NCI-H1930 (cell line): ENCODE results near the gene TMA16.
"Not testable (repeated sequence)": the region's sequence is repeated elsewhere in the genome, so short reads cannot be mapped to it uniquely, and the experiment has no call there.

Source experiments
- DNase-seq, 2 experiments: peaks; one replicate each; lab custom pipeline; 2025; lab: John Stamatoyannopoulos, UW

Gene TMA16

GRCh38 chr4:163494360-163495241 lies at the start of gene TMA16:
TSS of gene TMA16 (plus strand) at chr4:163494690. CDS start at chr4:163494802, 112 bp downstream.
- DNase-seq: peak; percentile 78 to 87

- DNase-seq: not testable (repeated sequence)
Observed at GRCh38 chr4:163447023-163447422, 47.5 kb upstream of the TMA16 start.

- DNase-seq: no peak
Observed at GRCh38 chr4:163447481-163447880, 47.0 kb upstream of the TMA16 start.

- no peak for DNase-seq
Observed at GRCh38 chr4:163448540-163449203, 45.8 kb upstream of the TMA16 start.

GRCh38 chr4:163462556-163462955 lies 31.9 kb upstream of the TMA16 start:
- DNase-seq: no peak

GRCh38 chr4:163467082-163467770 lies 27.3 kb upstream of the TMA16 start:
- no peak for DNase-seq

GRCh38 chr4:163470391-163470790 lies 24.1 kb upstream of the TMA16 start:
- no peak for DNase-seq

GRCh38 chr4:163473130-163473529 lies 21.4 kb upstream of the TMA16 start:
- no peak for DNase-seq

GRCh38 chr4:163473576-163473975 lies 20.9 kb upstream of the TMA16 start, which contains the start of gene TKTL2:
TSS of gene TKTL2 (minus strand) at chr4:163473754. CDS start at chr4:163473734, 20 bp downstream.
- DNase-seq: no peak

- no peak for DNase-seq
Observed at GRCh38 chr4:163474027-163474426, 20.5 kb upstream of the TMA16 start.

- no peak for DNase-seq
Observed at GRCh38 chr4:163476761-163477438, 17.6 kb upstream of the TMA16 start.

- DNase-seq: no peak
Observed at GRCh38 chr4:163482190-163482589, 12.3 kb upstream of the TMA16 start.

GRCh38 chr4:163484906-163485305 lies 9.6 kb upstream of the TMA16 start:
- DNase-seq: peak in 1 of 2 experiments; percentile 2

GRCh38 chr4:163485589-163485988 lies 8.9 kb upstream of the TMA16 start:
- no peak for DNase-seq

- DNase-seq: no peak
Observed at GRCh38 chr4:163486321-163486720, 8.2 kb upstream of the TMA16 start.

- no peak for DNase-seq
Observed at GRCh38 chr4:163489929-163490328, 4.6 kb upstream of the TMA16 start.

- no peak for DNase-seq
Observed at GRCh38 chr4:163492951-163493504, 1.5 kb upstream of the TMA16 start.

GRCh38 chr4:163493643-163494359 lies 689 bp upstream of the TMA16 start:
- no peak for DNase-seq

- no peak for DNase-seq
Observed at GRCh38 chr4:163495900-163496299, 1.4 kb downstream of the TMA16 start.

- no peak for DNase-seq
Observed at GRCh38 chr4:163500586-163500985, 6.1 kb downstream of the TMA16 start.

GRCh38 chr4:163505374-163505773 lies 10.9 kb downstream of the TMA16 start:
- DNase-seq: no peak
